Bronchial epithelial cell (primary cell): ENCODE results near the gene IDS. TPM values are rescaled to one million over a fixed set of nuclear protein-coding genes. Genes with fewer than 3 reads are reported as not detected.
"Not testable (repeated sequence)": the region's sequence is repeated elsewhere in the genome, so short reads cannot be mapped to it uniquely, and the experiment has no call there.

ENCODE experiments used
- DNase-seq: peaks from one replicate; pipeline ENCODE4 v3.0.0-alpha.2; 2010; ENCODE audit warnings: low read depth
- FAIRE-seq: peaks from 2 replicates; lab custom pipeline; 2011; peaks lifted over from hg19 to GRCh38; lab: Jason Lieb, UNC
- H3K27me3 ChIP-seq: 2 replicates; pipeline ENCODE4 v1.5.1; 2011; ENCODE audit warnings: low read length; ENCODE audit not compliant: control insufficient read depth, insufficient read depth
- H3K36me3 ChIP-seq: 2 replicates; pipeline ENCODE4 v1.5.1; 2011; ENCODE audit warnings: low read length; ENCODE audit not compliant: control insufficient read depth, insufficient read depth
- H3K4me3 ChIP-seq: 2 replicates; pipeline ENCODE4 v1.5.1; 2011; ENCODE audit warnings: mild to moderate bottlenecking, low read depth, low read length, control low read depth
- total RNA-seq: library from RNA; depleted of rRNA; stranded (reverse); fragments of >200 nt; gene quantifications from 2 replicates; pipeline ENCODE4 v1.2.1, GENCODE V29; 2014
- TF ChIP-seq, protein P1 (sequence below): IDR thresholded peaks from 2 replicates; pipeline ENCODE4 v1.5.1; 2011; ENCODE audit warnings: mild to moderate bottlenecking, moderate library complexity, low read length, control low read depth, inconsistent platforms; ENCODE audit not compliant: insufficient read depth, severe bottlenecking

Gene IDS
- total RNA-seq, 1 donor from 2014 or later: 12.4 TPM

DNA sequence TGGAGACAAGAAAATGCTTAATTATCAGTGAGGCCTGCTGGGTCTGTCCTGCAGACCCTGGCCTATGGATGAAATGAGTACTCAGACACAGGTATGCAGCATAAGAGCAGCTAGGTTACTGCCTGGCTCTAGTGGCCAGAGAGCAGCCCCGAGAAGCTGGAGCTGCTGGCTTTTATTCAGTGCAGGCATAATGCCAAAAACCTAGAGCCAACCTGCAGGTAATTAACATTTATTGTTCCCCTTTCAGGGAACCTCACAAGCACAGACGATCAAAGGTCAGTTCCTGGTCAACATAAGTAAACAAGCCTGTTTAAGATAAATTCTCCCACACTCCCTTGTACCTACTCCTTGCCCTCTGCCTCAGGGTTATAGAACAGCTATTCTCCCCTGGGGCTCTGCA, 13.3 kb downstream of the IDS start:
- TF ChIP-seq, protein P1, sequence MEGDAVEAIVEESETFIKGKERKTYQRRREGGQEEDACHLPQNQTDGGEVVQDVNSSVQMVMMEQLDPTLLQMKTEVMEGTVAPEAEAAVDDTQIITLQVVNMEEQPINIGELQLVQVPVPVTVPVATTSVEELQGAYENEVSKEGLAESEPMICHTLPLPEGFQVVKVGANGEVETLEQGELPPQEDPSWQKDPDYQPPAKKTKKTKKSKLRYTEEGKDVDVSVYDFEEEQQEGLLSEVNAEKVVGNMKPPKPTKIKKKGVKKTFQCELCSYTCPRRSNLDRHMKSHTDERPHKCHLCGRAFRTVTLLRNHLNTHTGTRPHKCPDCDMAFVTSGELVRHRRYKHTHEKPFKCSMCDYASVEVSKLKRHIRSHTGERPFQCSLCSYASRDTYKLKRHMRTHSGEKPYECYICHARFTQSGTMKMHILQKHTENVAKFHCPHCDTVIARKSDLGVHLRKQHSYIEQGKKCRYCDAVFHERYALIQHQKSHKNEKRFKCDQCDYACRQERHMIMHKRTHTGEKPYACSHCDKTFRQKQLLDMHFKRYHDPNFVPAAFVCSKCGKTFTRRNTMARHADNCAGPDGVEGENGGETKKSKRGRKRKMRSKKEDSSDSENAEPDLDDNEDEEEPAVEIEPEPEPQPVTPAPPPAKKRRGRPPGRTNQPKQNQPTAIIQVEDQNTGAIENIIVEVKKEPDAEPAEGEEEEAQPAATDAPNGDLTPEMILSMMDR: no peak
- FAIRE-seq (no peak), DNase-seq (no peak)
- Histone ChIP-seq H3K27me3 (no peaks in the 10 kb centered on the region), H3K36me3 (peaks cover 15% of the 10 kb centered on the region), H3K4me3 (no peak overlapping the region)

DNA sequence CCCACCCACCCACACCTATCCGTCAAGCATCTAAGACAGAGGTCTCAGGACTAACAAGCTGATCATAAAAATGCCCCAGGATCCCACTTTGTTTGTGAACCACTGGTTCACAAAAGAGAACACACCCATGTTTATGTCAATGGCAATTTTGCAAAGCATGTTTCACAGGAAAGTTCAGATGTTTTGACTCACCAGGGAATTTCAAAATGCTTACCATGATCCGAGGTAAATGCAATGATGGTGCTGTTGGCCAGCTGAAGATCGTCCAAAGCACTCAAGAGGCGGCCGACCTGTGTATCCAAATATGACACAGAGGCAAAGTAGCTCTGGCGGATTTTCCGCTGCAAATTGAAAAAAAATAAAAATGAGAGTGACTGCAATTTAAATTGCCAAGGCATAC, 15.0 kb downstream of the IDS start:
- no peaks in the 10 kb centered on the region for H3K27me3 ChIP-seq
- peaks cover 19% of the 10 kb centered on the region for H3K36me3 ChIP-seq
- DNase-seq (peak; percentile 22), FAIRE-seq (no peak)
- TF ChIP-seq, protein P1: no peak
- no peak overlapping the region for H3K4me3 ChIP-seq

DNA sequence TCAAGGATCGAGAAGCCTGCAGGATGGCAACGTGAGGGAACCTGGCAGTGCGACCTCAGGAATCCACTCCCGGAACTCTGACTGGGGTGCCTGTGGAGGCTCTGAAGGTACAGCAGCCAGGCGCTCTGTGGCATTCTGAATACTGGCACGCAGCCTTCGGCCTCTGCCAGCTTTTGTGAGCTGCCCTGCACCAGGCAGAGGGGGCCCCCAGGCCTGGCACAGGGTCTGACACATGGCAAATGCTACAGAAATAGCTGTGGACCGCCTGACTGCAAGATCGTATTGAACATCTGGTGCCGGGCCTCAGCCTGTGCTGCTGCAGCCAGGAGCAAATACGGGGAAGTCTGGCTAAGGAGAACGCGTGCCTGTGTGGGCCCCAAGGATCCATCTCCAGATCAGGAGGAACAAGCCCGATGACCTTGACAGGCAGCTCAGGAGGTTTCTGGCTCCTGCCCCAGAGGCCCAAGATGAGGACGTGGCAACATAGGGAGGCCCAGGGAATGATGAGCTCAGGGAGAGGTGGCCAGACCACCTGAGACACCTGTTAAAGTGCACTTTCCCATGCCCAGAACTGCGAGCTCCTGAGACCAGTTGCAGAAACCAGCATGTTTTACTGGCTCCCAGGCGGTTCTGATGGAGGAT, 16.6 kb downstream of the IDS start:
- H3K4me3 ChIP-seq, DNase-seq, H3K27me3 ChIP-seq: not testable (repeated sequence)
- FAIRE-seq: peak; percentile 50
- peaks cover 13% of the 10 kb centered on the region for H3K36me3 ChIP-seq

DNA sequence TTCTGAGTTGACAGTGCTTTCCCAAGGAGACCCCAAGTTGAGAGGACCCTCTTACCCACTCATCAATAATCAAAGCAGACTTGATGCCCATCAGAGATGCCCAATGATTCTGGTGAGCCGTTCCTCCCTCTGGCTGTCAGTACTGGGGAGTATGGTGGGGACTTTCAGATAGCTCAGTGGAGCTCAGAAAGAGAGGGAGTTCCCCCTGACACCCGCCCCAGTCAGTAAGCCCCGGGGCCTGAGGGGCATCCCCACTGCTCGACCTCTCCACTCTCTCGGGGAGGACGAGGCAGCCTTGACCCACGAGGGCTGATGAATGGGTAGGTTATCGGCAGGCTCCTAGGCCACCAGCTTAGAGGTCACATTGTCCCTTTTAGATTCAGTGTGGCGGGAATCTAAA, 17.1 kb downstream of the IDS start:
- H3K4me3 ChIP-seq, H3K27me3 ChIP-seq, DNase-seq: not testable (repeated sequence)
- H3K36me3 ChIP-seq: peaks cover 12% of the 10 kb centered on the region
- FAIRE-seq: peak; percentile 99

DNA sequence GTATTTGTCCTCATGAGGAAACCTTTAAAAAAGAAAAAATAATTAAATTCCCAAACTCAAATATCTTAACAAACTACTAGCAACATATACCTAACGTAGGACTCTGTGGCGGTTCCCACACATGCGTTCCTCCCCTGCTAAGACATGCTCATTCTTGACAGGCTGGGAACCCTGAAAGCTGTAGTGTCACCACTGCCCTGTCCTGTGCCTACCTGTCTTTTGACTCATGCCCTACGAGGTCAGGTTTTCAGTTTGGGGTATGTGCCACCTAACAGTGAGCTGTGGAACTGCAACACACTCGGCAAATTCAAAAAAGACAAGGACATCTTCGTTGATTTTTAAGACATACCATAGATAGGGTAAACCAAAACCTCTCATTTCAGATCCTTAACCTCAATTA, 17.8 kb downstream of the IDS start:
- no peak for FAIRE-seq
- peak; percentile 76 for DNase-seq
- peaks cover 11% of the 10 kb centered on the region for H3K36me3 ChIP-seq

DNA sequence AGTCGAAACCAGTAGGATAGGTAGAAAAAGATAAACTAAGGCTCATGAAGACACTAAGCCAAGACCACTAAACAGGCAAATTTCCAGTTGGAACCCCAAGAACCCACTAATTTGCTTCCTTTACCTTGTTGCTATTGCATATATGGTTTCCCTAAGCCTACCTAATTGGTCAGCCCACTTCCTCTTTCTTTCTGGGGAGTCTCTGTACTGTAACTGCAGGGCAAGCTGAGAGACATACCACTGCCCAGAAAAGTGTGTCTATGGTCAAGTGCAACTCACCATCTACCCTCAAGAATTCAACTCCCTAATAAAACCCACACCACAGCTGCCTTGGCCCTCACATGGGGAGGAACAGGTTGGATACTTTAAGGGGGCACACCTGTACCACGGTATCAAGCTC, 28.6 kb downstream of the IDS start:
- H3K36me3 ChIP-seq: peaks cover 2% of the 10 kb centered on the region
- TF ChIP-seq, protein P1: no peak
- H3K27me3 ChIP-seq: no peaks in the 10 kb centered on the region
- FAIRE-seq (no peak), DNase-seq (no peak)
- H3K4me3 ChIP-seq: no peak overlapping the region

More for the DNA sequence above, 17.8 kb downstream of the IDS start:
- H3K4me3 ChIP-seq: no peak overlapping the region
- TF ChIP-seq, protein P1: peak; percentile 41
- H3K27me3 ChIP-seq: no peaks in the 10 kb centered on the region

DNA sequence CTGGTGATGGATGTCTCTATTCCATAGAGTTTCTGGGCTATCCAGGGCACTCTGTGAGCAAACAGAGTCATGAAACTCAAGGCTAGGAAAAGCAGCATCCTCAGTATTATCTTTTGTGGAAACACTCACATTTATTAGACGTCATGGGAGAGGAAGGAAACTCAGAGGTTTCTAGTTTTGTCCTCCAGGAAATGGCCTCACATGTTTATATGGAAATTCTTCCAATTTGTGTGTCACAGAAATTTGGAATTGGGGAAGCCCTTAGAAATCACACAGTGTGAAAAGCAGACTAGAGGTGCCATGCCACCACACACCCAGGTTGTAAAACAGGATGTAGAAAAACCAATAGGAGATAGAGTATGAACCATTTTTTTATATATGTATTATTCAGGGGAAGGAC, 31.1 kb downstream of the IDS start:
- FAIRE-seq: no peak
- TF ChIP-seq, protein P1: no peak
- Histone ChIP-seq H3K27me3 (no peaks in the 10 kb centered on the region), H3K4me3 (no peak overlapping the region), H3K36me3 (no peaks in the 10 kb centered on the region)
- no peak for DNase-seq
